Ishikawa (cell line): Measurements from ENCODE around the gene COMMD1.

Source experiments
- EP300 ChIP-seq: IDR thresholded peaks from 2 replicates; pipeline ENCODE4 v1.6.1; 2012; ENCODE audit warnings: borderline replicate concordance
- FOXM1 ChIP-seq: IDR thresholded peaks from 2 replicates; pipeline ENCODE4 v1.6.1; 2012; ENCODE audit warnings: low read depth, borderline replicate concordance
- TAF1 ChIP-seq: IDR thresholded peaks from 2 replicates; pipeline ENCODE4 v1.6.1; 2012; ENCODE audit warnings: low read depth, mild to moderate bottlenecking
- TF ChIP-seq, protein P1 (sequence below): IDR thresholded peaks from 2 replicates; pipeline ENCODE4 v1.6.1; 2012; ENCODE audit warnings: low read depth, mild to moderate bottlenecking

DNA sequence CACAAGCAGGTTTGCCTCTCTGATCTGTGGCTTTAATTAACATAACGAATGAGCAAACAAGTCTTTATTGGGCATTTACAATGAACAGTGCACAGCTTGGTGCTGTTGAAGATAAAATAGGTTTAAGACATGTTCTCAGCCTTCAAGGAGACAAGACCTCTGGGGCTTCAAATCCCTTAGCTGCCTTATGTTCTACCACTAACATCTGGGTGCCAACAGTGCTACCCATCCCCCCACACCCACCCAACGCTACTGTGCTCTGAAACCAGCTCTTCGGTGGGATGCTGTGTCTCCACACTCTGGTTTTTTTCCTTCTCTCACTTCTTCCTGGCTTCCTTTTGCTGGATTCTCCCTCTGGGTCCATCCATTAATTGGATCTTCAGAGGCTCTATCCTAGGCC, 276.4 kb downstream of the COMMD1 start:
- TF ChIP-seq EP300 (no peak), TAF1 (no peak), FOXM1 (no peak)
- TF ChIP-seq, protein P1, sequence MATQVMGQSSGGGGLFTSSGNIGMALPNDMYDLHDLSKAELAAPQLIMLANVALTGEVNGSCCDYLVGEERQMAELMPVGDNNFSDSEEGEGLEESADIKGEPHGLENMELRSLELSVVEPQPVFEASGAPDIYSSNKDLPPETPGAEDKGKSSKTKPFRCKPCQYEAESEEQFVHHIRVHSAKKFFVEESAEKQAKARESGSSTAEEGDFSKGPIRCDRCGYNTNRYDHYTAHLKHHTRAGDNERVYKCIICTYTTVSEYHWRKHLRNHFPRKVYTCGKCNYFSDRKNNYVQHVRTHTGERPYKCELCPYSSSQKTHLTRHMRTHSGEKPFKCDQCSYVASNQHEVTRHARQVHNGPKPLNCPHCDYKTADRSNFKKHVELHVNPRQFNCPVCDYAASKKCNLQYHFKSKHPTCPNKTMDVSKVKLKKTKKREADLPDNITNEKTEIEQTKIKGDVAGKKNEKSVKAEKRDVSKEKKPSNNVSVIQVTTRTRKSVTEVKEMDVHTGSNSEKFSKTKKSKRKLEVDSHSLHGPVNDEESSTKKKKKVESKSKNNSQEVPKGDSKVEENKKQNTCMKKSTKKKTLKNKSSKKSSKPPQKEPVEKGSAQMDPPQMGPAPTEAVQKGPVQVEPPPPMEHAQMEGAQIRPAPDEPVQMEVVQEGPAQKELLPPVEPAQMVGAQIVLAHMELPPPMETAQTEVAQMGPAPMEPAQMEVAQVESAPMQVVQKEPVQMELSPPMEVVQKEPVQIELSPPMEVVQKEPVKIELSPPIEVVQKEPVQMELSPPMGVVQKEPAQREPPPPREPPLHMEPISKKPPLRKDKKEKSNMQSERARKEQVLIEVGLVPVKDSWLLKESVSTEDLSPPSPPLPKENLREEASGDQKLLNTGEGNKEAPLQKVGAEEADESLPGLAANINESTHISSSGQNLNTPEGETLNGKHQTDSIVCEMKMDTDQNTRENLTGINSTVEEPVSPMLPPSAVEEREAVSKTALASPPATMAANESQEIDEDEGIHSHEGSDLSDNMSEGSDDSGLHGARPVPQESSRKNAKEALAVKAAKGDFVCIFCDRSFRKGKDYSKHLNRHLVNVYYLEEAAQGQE: no peak
